H9 (cell line): ENCODE data around the gene MBLAC1. TPM values are rescaled to one million over a fixed set of nuclear protein-coding genes. Genes with fewer than 3 reads are reported as not detected.
"Not testable (repeated sequence)": the region's sequence is repeated elsewhere in the genome, so short reads cannot be mapped to it uniquely, and the experiment has no call there.

Experiments
- DNase-seq: peaks from one replicate; pipeline ENCODE4 v3.0.0-alpha.2; 2017
- H2AFZ ChIP-seq: one replicate; pipeline ENCODE4 v1.6.1; 2013; ENCODE audit warnings: mild to moderate bottlenecking, low read length, control low read depth, moderate library complexity
- H2AK5ac ChIP-seq: 2 replicates; pipeline ENCODE4 v1.6.1; 2013; ENCODE audit warnings: low read length, control low read depth, mixed read lengths; ENCODE audit not compliant: insufficient read length
- H2BK120ac ChIP-seq: one replicate; pipeline ENCODE4 v1.6.1; 2013; ENCODE audit warnings: low read depth, mild to moderate bottlenecking, low read length, control low read depth, inconsistent platforms; ENCODE audit not compliant: poor library complexity, severe bottlenecking
- H2BK12ac ChIP-seq: 2 replicates; pipeline ENCODE4 v1.6.1; 2013; ENCODE audit warnings: low read length, control low read depth, mixed read lengths, low read depth; ENCODE audit not compliant: insufficient read length
- H2BK15ac ChIP-seq: 2 replicates; pipeline ENCODE4 v1.6.1; 2013; ENCODE audit warnings: low read depth, low read length, control low read depth
- H2BK20ac ChIP-seq: one replicate; pipeline ENCODE4 v1.6.1; 2013; ENCODE audit warnings: low read depth, mild to moderate bottlenecking, low read length, control low read depth, inconsistent platforms; ENCODE audit not compliant: poor library complexity, severe bottlenecking
- H2BK5ac ChIP-seq: 2 replicates; pipeline ENCODE4 v1.6.1; 2013; ENCODE audit warnings: low read length, control low read depth, mixed read lengths; ENCODE audit not compliant: insufficient read length
- H3K14ac ChIP-seq: 2 replicates; pipeline ENCODE4 v1.6.1; 2013; ENCODE audit warnings: low read length, control low read depth; ENCODE audit not compliant: insufficient read depth
- H3K18ac ChIP-seq: 2 replicates; pipeline ENCODE4 v1.6.1; 2013; ENCODE audit warnings: low read depth, mild to moderate bottlenecking, mixed read lengths, low read length, control low read depth; ENCODE audit not compliant: insufficient read length
- H3K23ac ChIP-seq: 2 replicates; pipeline ENCODE4 v1.6.1; 2013; ENCODE audit warnings: low read length, control low read depth, mixed read lengths, low read depth; ENCODE audit not compliant: insufficient read length
- H3K23me2 ChIP-seq: 2 replicates; pipeline ENCODE4 v1.6.1; 2013; ENCODE audit warnings: low read depth, mild to moderate bottlenecking, mixed read lengths, low read length, control low read depth; ENCODE audit not compliant: insufficient read length, poor library complexity, severe bottlenecking
- H3K27ac ChIP-seq: 2 replicates; pipeline ENCODE4 v1.5.1; 2013; ENCODE audit warnings: low read length, control low read depth, mixed read lengths, low read depth; ENCODE audit not compliant: insufficient read length
- H3K27me3 ChIP-seq: 2 replicates; pipeline ENCODE4 v1.6.1; 2013; ENCODE audit warnings: low read length, control low read depth, inconsistent platforms; ENCODE audit not compliant: insufficient read depth
- H3K4ac ChIP-seq: 2 replicates; pipeline ENCODE4 v1.6.1; 2013; ENCODE audit warnings: low read depth, mild to moderate bottlenecking, control low read depth, inconsistent platforms, low read length, moderate library complexity
- H3K4me1 ChIP-seq: 2 replicates; pipeline ENCODE4 v1.6.1; 2013; ENCODE audit warnings: low read length, control low read depth, inconsistent platforms; ENCODE audit not compliant: insufficient read depth
- H3K4me2 ChIP-seq: 2 replicates; pipeline ENCODE4 v1.6.1; 2013; ENCODE audit warnings: low read length, control low read depth, mixed read lengths; ENCODE audit not compliant: insufficient read length, insufficient read depth
- H3K56ac ChIP-seq: 2 replicates; pipeline ENCODE4 v1.6.1; 2013; ENCODE audit warnings: low read depth, mild to moderate bottlenecking, mixed read lengths, low read length, control low read depth; ENCODE audit not compliant: insufficient read length
- H3K79me1 ChIP-seq: 2 replicates; pipeline ENCODE4 v1.6.1; 2013; ENCODE audit warnings: low read depth, mild to moderate bottlenecking, moderate library complexity, low read length, control low read depth, inconsistent platforms; ENCODE audit not compliant: insufficient read depth, poor library complexity, severe bottlenecking
- H3K79me2 ChIP-seq: 2 replicates; pipeline ENCODE4 v1.6.1; 2013; ENCODE audit warnings: low read length, control low read depth, inconsistent platforms; ENCODE audit not compliant: insufficient read depth
- H3K9ac ChIP-seq: 2 replicates; pipeline ENCODE4 v1.6.1; 2013; ENCODE audit warnings: low read length, control low read depth, mixed read lengths; ENCODE audit not compliant: insufficient read length; ENCODE audit errors: extremely low read depth
- H3K9me3 ChIP-seq: one replicate; pipeline ENCODE4 v1.6.1; 2013; ENCODE audit warnings: low read depth, low read length, inconsistent platforms; ENCODE audit not compliant: control insufficient read depth
- H3T11ph ChIP-seq: one replicate; pipeline ENCODE4 v1.6.1; 2013; ENCODE audit warnings: mild to moderate bottlenecking, low read length, control low read depth, inconsistent platforms
- H4K20me1 ChIP-seq: one replicate; pipeline ENCODE4 v1.6.1; 2013; ENCODE audit not compliant: control insufficient read depth, insufficient read length, insufficient read depth
- H4K5ac ChIP-seq: 2 replicates; pipeline ENCODE4 v1.6.1; 2013; ENCODE audit warnings: low read depth, mild to moderate bottlenecking, mixed read lengths, low read length, control low read depth; ENCODE audit not compliant: insufficient read length
- H4K8ac ChIP-seq: replicated peaks from 2 replicates; pipeline ENCODE4 v1.6.1; 2013; ENCODE audit warnings: low read length, control low read depth, mixed read lengths, low read depth; ENCODE audit not compliant: insufficient read length
- H4K91ac ChIP-seq: 2 replicates; pipeline ENCODE4 v1.6.1; 2013; ENCODE audit warnings: low read depth, mild to moderate bottlenecking, moderate library complexity, mixed read lengths, low read length, control low read depth; ENCODE audit not compliant: insufficient read length
- H3K27ac Mint-ChIP-seq, 3 experiments: 2 replicates in 2 of 3; 3 replicates in 1 of 3; pipeline ENCODE4 v1.8.0; 2020 to 2021; ENCODE audit warnings: mixed read lengths in 3 of 3, mild to moderate bottlenecking in 1 of 3, moderate library complexity in 1 of 3
- H3K27me3 Mint-ChIP-seq: 2 replicates; pipeline ENCODE4 v1.8.0; 2021; ENCODE audit warnings: low read depth, mild to moderate bottlenecking, moderate library complexity, mixed read lengths
- H3K36me3 Mint-ChIP-seq, 3 experiments: 2 replicates in 2 of 3; 3 replicates in 1 of 3; pipeline ENCODE4 v1.8.0; 2020 to 2021; ENCODE audit warnings: low read depth in 3 of 3, mixed read lengths in 3 of 3; ENCODE audit not compliant: insufficient read depth in 1 of 3
- H3K4me1 Mint-ChIP-seq, 2 experiments: 2 replicates each; pipeline ENCODE4 v1.8.0; 2020; ENCODE audit warnings: mixed read lengths in 2 of 2
- H3K4me3 Mint-ChIP-seq, 2 experiments: 2 replicates in 1 of 2; 3 replicates in 1 of 2; pipeline ENCODE4 v1.8.0; 2020 to 2021; ENCODE audit warnings: mild to moderate bottlenecking in 2 of 2, mixed read lengths in 2 of 2, moderate library complexity in 1 of 2
- H3K9me3 Mint-ChIP-seq, 2 experiments: 2 replicates in 1 of 2; 3 replicates in 1 of 2; pipeline ENCODE4 v1.8.0; 2020; ENCODE audit warnings: mild to moderate bottlenecking in 2 of 2, mixed read lengths in 2 of 2, moderate library complexity in 1 of 2
- WGBS: extraction: QIAGEN DNeasy Blood & Tissue Kit; methylation state at CpG from one replicate; pipeline ENCODE4 v1.1.7; 2013; ENCODE audit warnings: missing lambda C conversion rate, low lambda C conversion rate, mixed read lengths; ENCODE audit not compliant: insufficient read length; ENCODE audit errors: extremely low coverage; 5-methylcytosine and 5-hydroxymethylcytosine counted together
- total RNA-seq: library from RNA; stranded (reverse); gene quantifications from 2 replicates; pipeline ENCODE4 v1.2.1, GENCODE V29; 2021
- TF ChIP-seq, protein P1 (sequence below): fragments of 200-600 bp; sonication (generic); conservative IDR thresholded peaks from 3 replicates; pipeline ENCODE4 v1.8.0; 2021; ENCODE audit warnings: antibody characterized with exemption, mild to moderate bottlenecking

The MBLAC1 gene
- total RNA-seq, 1 experiment from 2014 or later: 1.9 TPM

- Histone ChIP-seq H2BK120ac (no peak overlapping the region), H3K27me3 (no peaks in the 10 kb centered on the region; the same call in 1 of the 2 replicates), H3K79me2 (no peaks in the 10 kb centered on the region), H3K27ac (no peak overlapping the region), H3K23me2 (peaks cover 15% of the 10 kb centered on the region), H4K5ac (no peak overlapping the region), H4K8ac (no peak overlapping the region), H3K23ac (no peak overlapping the region), H2AFZ (no peak overlapping the region), H3K4me1 (peaks cover 4% of the 10 kb centered on the region; the same call in 1 of the 2 replicates), H3K4ac (no peak overlapping the region), H3T11ph (no peak overlapping the region), H4K91ac (no peak overlapping the region), H3K9ac (no peak overlapping the region), H2BK12ac (no peak overlapping the region), H2BK20ac (no peak overlapping the region), H3K56ac (no peak overlapping the region), H3K79me1 (no peaks in the 10 kb centered on the region), H2BK5ac (no peak overlapping the region), H3K9me3 (no peaks in the 10 kb centered on the region), H2AK5ac (no peak overlapping the region), H3K4me2 (no peak overlapping the region), H3K14ac (no peak overlapping the region), H3K18ac (no peak overlapping the region), H4K20me1 (no peaks in the 10 kb centered on the region), H2BK15ac (no peak overlapping the region)
- Mint-ChIP-seq H3K4me3 (peak overlapping the region in 1 of 2 experiments; percentile 98; a peak in 3 of 5 replicates), H3K27ac (no peak overlapping the region), H3K4me1 (peaks cover 10 to 15% of the 10 kb centered on the region in 2 experiments), H3K9me3 (no peaks in the 10 kb centered on the region), H3K36me3 (peaks cover 2 to 7% (median 6%) of the 10 kb centered on the region in 3 experiments; a peak in 3 of 7 replicates), H3K27me3 (peaks cover 31% of the 10 kb centered on the region)
- DNase-seq: no peak
- TF ChIP-seq, protein P1, sequence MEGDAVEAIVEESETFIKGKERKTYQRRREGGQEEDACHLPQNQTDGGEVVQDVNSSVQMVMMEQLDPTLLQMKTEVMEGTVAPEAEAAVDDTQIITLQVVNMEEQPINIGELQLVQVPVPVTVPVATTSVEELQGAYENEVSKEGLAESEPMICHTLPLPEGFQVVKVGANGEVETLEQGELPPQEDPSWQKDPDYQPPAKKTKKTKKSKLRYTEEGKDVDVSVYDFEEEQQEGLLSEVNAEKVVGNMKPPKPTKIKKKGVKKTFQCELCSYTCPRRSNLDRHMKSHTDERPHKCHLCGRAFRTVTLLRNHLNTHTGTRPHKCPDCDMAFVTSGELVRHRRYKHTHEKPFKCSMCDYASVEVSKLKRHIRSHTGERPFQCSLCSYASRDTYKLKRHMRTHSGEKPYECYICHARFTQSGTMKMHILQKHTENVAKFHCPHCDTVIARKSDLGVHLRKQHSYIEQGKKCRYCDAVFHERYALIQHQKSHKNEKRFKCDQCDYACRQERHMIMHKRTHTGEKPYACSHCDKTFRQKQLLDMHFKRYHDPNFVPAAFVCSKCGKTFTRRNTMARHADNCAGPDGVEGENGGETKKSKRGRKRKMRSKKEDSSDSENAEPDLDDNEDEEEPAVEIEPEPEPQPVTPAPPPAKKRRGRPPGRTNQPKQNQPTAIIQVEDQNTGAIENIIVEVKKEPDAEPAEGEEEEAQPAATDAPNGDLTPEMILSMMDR: no peak
- WGBS: no CpG with 5 or more reads among the region's 1 CpG
These were observed 1.8 kb downstream of the MBLAC1 start for GRCh38 chr7:100128637-100128963.

DNA sequence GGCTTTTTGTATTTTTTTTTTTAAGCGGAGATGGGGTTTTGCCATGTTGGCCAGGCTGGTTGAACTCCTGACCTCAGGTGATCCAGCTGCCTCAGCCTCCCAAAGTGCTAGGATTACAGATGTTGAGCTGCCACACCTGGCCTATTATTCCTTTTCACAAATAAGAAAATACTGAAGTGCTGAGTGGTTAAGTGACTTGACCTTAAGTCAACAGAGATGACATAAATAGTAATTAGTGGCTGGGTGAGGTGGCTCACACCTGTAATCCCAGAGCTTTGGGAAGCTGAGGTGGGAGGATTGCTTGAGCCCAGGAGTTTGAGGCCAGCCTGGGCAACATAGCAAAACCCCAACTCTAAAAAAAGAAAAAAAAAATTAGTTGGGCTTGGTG, 3.4 kb downstream of the MBLAC1 start:
- H2BK12ac ChIP-seq, H3T11ph ChIP-seq, H3K9me3 Mint-ChIP-seq, H4K5ac ChIP-seq, H3K27ac Mint-ChIP-seq, H3K79me1 ChIP-seq, H4K20me1 ChIP-seq, H3K4me1 ChIP-seq, H4K91ac ChIP-seq, H2AK5ac ChIP-seq, H3K4me2 ChIP-seq, H3K56ac ChIP-seq, H3K4ac ChIP-seq, DNase-seq, H3K36me3 Mint-ChIP-seq, H3K23ac ChIP-seq, H3K79me2 ChIP-seq, H2AFZ ChIP-seq, H3K9ac ChIP-seq, H3K9me3 ChIP-seq, H2BK15ac ChIP-seq, H3K4me3 Mint-ChIP-seq, H3K14ac ChIP-seq, H2BK20ac ChIP-seq, H3K27me3 ChIP-seq, H3K18ac ChIP-seq, H3K27ac ChIP-seq, H2BK120ac ChIP-seq, H4K8ac ChIP-seq, H2BK5ac ChIP-seq: not testable (repeated sequence)
- WGBS: no CpG with 5 or more reads among the region's 1 CpG
- peaks cover 15% of the 10 kb centered on the region for H3K23me2 ChIP-seq
- Mint-ChIP-seq H3K27me3 (peaks cover 31% of the 10 kb centered on the region), H3K4me1 (peaks cover 10 to 15% of the 10 kb centered on the region in 2 experiments)
